Neuron (in vitro differentiated cells): Measurements from ENCODE around the gene CST1.
"Not testable (repeated sequence)": the region's sequence is repeated elsewhere in the genome, so short reads cannot be mapped to it uniquely, and the experiment has no call there.

Experiments
- H2AFZ ChIP-seq: one replicate; pipeline ENCODE4 v1.6.1; 2013; ENCODE audit warnings: low read depth, mild to moderate bottlenecking, inconsistent platforms, low read length, moderate library complexity
- H3K27me3 ChIP-seq: one replicate; pipeline ENCODE4 v1.6.1; 2013; ENCODE audit warnings: low read length; ENCODE audit not compliant: insufficient read depth
- H3K36me3 ChIP-seq: one replicate; pipeline ENCODE4 v1.6.1; 2013; ENCODE audit warnings: low read length; ENCODE audit not compliant: insufficient read depth
- H3K4me1 ChIP-seq: one replicate; pipeline ENCODE4 v1.6.1; 2013; ENCODE audit warnings: low read length; ENCODE audit not compliant: insufficient read depth
- H3K4me3 ChIP-seq: 2 replicates; pipeline ENCODE4 v1.5.1; 2013; ENCODE audit warnings: mild to moderate bottlenecking, low read length, moderate library complexity
- H3K9me3 ChIP-seq: one replicate; pipeline ENCODE4 v1.6.1; 2013; ENCODE audit warnings: low read length

The CST1 gene

GRCh38 chr20:23752019-23752418 is 1.3 kb upstream of the CST1 start:
- Histone ChIP-seq H3K9me3 (no peaks in the 10 kb centered on the region), H3K27me3 (no peaks in the 10 kb centered on the region), H3K36me3 (no peaks in the 10 kb centered on the region), H3K4me1 (no peaks in the 10 kb centered on the region), H2AFZ (no peak overlapping the region), H3K4me3 (no peak overlapping the region)

- Histone ChIP-seq H3K4me3 (no peak overlapping the region), H3K36me3 (no peaks in the 10 kb centered on the region)
Observed at GRCh38 chr20:23749746-23750145, 989 bp downstream of the CST1 start.

GRCh38 chr20:23748975-23749374 is 1.8 kb downstream of the CST1 start:
- not testable (repeated sequence) for H3K27me3 ChIP-seq, H3K9me3 ChIP-seq, H2AFZ ChIP-seq, H3K36me3 ChIP-seq, H3K4me1 ChIP-seq, H3K4me3 ChIP-seq

More at GRCh38 chr20:23749746-23750145, 989 bp downstream of the CST1 start:
- Histone ChIP-seq H3K9me3 (no peaks in the 10 kb centered on the region), H2AFZ (no peak overlapping the region), H3K4me1 (no peaks in the 10 kb centered on the region), H3K27me3 (no peaks in the 10 kb centered on the region)

GRCh38 chr20:23747551-23747950 is 3.2 kb downstream of the CST1 start:
- not testable (repeated sequence) for H3K4me3 ChIP-seq, H2AFZ ChIP-seq, H3K27me3 ChIP-seq, H3K4me1 ChIP-seq, H3K36me3 ChIP-seq, H3K9me3 ChIP-seq

DNA sequence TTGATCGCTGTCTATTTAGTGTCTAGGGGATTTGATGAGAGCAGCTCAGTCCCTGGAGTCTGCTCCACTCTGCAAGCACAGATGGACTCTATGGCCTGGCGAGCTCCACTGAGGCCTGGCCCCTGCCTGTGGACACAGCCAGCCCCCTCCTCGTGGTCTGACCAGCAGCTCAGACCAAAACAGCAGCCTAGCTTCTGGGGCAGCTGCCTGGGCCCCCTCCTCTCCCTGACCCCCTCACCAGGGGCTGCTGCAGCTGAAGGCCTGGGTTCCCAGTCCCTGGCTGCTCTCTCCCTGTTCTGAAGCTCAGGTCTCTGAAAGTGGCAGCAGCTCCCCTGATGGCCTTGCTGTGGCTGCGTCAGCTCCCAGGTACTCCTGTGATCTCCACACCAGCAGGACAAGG is 3.6 kb downstream of the CST1 start:
- not testable (repeated sequence) for H3K4me1 ChIP-seq, H3K4me3 ChIP-seq, H3K9me3 ChIP-seq, H3K36me3 ChIP-seq, H3K27me3 ChIP-seq, H2AFZ ChIP-seq

GRCh38 chr20:23746321-23746720 is 4.4 kb downstream of the CST1 start:
- Histone ChIP-seq H3K4me1 (no peaks in the 10 kb centered on the region), H3K4me3 (no peak overlapping the region), H3K27me3 (no peaks in the 10 kb centered on the region), H2AFZ (no peak overlapping the region), H3K9me3 (no peaks in the 10 kb centered on the region), H3K36me3 (no peaks in the 10 kb centered on the region)

DNA sequence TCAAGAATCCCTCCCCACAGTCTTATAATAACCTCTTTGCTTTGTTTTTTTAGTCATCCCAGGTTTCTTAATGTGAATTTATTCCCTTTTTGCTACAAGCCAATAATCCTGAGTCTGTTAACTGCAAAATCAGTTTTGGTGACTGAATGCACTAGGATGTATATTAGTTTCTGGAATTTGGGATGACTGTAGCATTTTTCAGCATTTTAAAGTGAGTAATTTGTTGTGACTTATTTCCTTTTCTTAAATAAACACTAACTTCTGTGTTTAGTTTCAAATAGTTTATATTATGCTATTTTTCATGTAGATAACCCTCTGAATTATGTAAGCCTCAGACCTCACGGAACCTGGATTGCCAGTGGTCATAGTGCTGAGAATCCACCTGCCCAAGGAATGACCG is 5.5 kb downstream of the CST1 start:
- Histone ChIP-seq H3K9me3 (no peaks in the 10 kb centered on the region), H3K4me1 (no peaks in the 10 kb centered on the region), H3K36me3 (no peaks in the 10 kb centered on the region), H3K27me3 (no peaks in the 10 kb centered on the region), H3K4me3 (no peak overlapping the region), H2AFZ (no peak overlapping the region)

DNA sequence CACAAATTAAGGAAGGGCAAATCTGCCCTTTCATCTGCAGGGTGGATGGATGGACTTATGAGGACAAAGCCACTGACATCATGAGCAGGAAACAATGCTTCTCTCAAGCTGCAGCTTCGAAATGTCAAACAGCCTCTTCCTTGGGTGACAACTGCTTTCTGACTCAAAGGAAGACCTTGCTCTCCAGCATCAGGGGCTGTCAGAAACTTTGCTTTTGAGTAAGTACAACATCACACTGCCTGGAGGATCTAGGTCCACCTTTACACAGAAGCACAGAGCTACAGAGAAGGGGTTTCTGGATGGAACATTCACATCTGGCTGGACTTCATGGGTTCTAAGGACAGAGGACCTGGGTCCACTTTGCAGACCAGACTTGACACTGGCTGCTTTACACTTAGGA is 5.9 kb downstream of the CST1 start:
- Histone ChIP-seq H3K9me3 (no peaks in the 10 kb centered on the region), H2AFZ (no peak overlapping the region), H3K4me1 (no peaks in the 10 kb centered on the region), H3K4me3 (no peak overlapping the region), H3K27me3 (no peaks in the 10 kb centered on the region), H3K36me3 (no peaks in the 10 kb centered on the region)

DNA sequence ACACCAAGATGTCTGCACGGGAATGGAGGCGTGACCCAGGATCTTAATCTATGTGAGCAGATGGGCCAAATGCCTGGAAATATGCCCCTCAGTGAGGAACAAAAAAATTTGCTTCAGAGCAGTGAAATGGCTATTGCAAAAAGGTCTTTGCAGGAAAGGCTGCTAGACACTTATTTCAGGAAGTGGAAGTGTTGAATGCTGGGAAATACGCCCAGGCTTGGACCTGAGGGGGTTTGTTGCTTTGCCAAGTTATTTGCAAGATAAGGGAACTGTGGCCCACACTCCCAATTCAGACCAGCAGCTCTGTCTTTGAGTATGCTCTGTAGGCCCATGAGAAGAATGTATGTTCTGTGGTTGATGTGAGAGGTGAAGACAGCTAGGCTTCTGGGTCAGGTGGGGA is 15.3 kb downstream of the CST1 start:
- not testable (repeated sequence) for H3K9me3 ChIP-seq, H3K4me1 ChIP-seq, H2AFZ ChIP-seq, H3K4me3 ChIP-seq, H3K27me3 ChIP-seq, H3K36me3 ChIP-seq

GRCh38 chr20:23734949-23735348 is 15.8 kb downstream of the CST1 start:
- H3K4me3 ChIP-seq, H2AFZ ChIP-seq, H3K27me3 ChIP-seq, H3K9me3 ChIP-seq, H3K4me1 ChIP-seq, H3K36me3 ChIP-seq: not testable (repeated sequence)

DNA sequence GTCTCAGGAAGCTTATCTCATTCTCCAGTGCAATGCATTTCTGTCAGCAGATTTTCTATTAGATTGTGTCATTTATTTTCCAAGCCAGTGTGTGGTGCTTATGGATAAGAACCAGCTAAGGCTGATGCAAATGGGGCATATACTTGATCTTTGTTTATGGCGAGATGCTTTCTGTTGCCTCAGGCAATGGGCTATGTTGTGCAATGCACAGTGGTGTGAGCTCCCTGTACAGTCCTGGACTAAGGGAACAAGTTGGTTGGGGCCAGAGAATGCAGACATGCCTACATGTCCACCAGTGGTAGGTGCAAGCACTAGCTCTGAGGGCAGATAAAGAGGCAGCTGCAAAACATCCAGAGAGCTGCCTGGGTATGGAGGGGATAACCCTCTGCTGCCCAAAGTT is 16.3 kb downstream of the CST1 start:
- not testable (repeated sequence) for H3K4me3 ChIP-seq, H2AFZ ChIP-seq, H3K4me1 ChIP-seq

GRCh38 chr20:23727016-23727415 is 23.7 kb downstream of the CST1 start:
- Histone ChIP-seq H2AFZ (no peak overlapping the region), H3K27me3 (no peaks in the 10 kb centered on the region), H3K4me1 (no peaks in the 10 kb centered on the region), H3K4me3 (no peak overlapping the region), H3K9me3 (no peaks in the 10 kb centered on the region), H3K36me3 (no peaks in the 10 kb centered on the region)

More for the DNA sequence above, 16.3 kb downstream of the CST1 start:
- not testable (repeated sequence) for H3K27me3 ChIP-seq, H3K9me3 ChIP-seq, H3K36me3 ChIP-seq

DNA sequence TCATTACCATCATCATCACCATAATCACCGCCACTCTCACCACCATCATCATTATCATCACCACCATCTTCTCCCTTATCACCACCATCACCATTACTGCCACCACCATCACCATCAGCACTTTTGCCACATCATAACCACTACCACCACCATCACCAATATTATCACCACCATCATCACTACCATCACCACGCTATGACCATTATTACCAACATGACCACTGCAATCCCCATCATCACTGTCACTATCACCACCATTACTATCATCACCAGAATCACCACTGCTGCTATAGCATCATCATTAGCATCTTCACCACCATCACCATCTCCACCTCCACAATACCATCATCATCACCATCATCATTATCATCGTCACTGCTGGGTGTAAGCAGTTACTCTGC is 25.6 kb downstream of the CST1 start:
- Histone ChIP-seq H3K9me3 (no peaks in the 10 kb centered on the region), H3K27me3 (no peaks in the 10 kb centered on the region), H2AFZ (no peak overlapping the region), H3K4me3 (no peak overlapping the region), H3K4me1 (no peaks in the 10 kb centered on the region), H3K36me3 (no peaks in the 10 kb centered on the region)

DNA sequence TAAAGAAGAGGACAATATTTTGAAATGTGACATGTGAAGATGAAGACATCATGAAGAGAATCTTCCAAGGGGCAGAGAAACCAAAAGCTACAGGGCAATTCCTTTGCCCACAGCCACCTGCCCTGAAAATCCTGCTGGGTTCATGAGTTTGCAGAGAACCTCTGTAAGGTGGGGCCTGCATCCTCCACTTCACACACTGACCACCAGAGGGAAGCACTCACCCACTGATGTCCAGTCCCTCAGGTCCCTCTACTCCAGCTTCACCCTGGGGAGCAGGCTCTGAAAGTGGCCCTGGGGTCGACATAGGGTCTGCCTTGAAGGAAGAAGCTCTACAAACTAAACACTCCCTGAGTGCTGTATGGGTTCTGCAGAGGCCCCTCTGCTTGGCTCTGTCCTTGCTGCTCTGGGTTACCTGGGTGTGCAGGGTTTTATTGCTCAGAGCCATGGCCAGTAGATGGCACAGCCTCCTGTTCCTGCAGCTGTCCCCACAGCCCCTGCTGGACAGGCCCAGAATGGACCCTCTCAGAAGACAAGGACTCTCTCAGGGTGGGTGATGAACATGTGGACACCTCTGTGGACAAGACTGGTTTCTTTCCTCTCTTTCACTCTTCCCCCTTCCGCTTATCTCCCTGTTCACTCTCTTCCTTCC is 27.0 kb downstream of the CST1 start:
- H3K36me3 ChIP-seq, H2AFZ ChIP-seq, H3K4me1 ChIP-seq, H3K9me3 ChIP-seq, H3K4me3 ChIP-seq, H3K27me3 ChIP-seq: not testable (repeated sequence)
